ENCODE results near the gene GON4L.

The GON4L gene

DNA sequence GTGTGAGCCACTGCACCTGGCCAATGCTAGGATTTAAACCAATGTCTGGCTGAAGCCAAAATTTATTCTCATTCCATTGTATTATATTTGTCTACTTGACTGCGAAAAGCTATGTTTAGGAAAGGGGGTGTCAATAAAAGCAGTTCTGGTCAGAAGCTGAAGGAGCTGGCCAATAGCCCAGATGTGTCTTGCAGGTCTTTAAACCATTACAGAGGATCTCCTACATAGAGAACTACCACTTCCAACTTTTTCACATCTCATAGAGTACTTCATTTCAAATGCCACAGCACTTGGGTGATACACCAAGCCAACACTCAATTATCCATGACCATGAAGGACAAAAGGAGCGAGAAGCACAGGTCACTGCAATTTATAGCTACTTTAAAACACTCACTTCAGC is 4.9 kb upstream of the GON4L start:
- TF ChIP-seq CEBPB (IDR thresholded peaks at IDR 0.05) (no peak), FOXM1 (IDR thresholded peaks at IDR 0.05; ENCODE audit: borderline replicate concordance, low read depth) (no peak), MAX (IDR thresholded peaks at IDR 0.05) (no peak), REST (IDR thresholded peaks at IDR 0.05; ENCODE audit: low read depth) (no peak), NFIC (IDR thresholded peaks at IDR 0.05) (no peak), YY1 (IDR thresholded peaks at IDR 0.05; ENCODE audit: low read depth) (no peak), TAF1 (IDR thresholded peaks at IDR 0.05; ENCODE audit: low read depth) (no peak), TCF12 (IDR thresholded peaks at IDR 0.05; ENCODE audit: low read depth) (no peak)
- TF ChIP-seq, protein P1, sequence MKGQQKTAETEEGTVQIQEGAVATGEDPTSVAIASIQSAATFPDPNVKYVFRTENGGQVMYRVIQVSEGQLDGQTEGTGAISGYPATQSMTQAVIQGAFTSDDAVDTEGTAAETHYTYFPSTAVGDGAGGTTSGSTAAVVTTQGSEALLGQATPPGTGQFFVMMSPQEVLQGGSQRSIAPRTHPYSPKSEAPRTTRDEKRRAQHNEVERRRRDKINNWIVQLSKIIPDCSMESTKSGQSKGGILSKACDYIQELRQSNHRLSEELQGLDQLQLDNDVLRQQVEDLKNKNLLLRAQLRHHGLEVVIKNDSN (IDR thresholded peaks at IDR 0.05) = no peak

DNA sequence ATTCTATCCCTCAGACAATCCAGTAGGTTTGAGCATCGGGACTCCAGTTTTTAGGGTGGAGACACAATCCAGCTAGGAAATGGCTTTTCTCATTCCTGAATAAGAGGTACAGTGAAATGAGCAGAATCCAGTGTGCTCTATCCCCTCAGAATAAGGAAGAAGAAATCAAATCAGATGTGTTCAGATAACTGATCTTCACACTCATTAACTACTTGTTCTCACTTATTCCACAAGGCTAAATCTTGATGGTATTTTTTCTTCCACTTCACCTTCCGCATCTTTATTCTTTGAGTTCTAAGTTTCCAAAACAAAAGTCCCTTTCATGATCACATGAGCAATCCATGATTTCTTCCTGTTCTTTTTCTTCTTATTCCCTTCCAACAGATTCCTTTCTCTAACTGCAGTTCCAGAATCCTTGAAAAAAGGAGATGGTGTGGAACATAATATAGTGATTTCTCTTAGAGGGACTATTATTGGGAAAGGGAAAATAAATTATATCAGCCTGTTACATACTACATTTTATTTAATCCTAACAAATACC is 4.0 kb upstream of the GON4L start:
- TF ChIP-seq REST (IDR thresholded peaks at IDR 0.05; ENCODE audit: low read depth) (no peak), RAD21 (IDR thresholded peaks at IDR 0.05; ENCODE audit: low read depth) (no peak), TCF12 (IDR thresholded peaks at IDR 0.05; ENCODE audit: low read depth) (no peak), EGR1 (IDR thresholded peaks at IDR 0.05) (no peak), FOXM1 (IDR thresholded peaks at IDR 0.05; ENCODE audit: borderline replicate concordance, low read depth) (no peak)
- TF ChIP-seq, protein P1 (IDR thresholded peaks at IDR 0.05) = no peak

DNA sequence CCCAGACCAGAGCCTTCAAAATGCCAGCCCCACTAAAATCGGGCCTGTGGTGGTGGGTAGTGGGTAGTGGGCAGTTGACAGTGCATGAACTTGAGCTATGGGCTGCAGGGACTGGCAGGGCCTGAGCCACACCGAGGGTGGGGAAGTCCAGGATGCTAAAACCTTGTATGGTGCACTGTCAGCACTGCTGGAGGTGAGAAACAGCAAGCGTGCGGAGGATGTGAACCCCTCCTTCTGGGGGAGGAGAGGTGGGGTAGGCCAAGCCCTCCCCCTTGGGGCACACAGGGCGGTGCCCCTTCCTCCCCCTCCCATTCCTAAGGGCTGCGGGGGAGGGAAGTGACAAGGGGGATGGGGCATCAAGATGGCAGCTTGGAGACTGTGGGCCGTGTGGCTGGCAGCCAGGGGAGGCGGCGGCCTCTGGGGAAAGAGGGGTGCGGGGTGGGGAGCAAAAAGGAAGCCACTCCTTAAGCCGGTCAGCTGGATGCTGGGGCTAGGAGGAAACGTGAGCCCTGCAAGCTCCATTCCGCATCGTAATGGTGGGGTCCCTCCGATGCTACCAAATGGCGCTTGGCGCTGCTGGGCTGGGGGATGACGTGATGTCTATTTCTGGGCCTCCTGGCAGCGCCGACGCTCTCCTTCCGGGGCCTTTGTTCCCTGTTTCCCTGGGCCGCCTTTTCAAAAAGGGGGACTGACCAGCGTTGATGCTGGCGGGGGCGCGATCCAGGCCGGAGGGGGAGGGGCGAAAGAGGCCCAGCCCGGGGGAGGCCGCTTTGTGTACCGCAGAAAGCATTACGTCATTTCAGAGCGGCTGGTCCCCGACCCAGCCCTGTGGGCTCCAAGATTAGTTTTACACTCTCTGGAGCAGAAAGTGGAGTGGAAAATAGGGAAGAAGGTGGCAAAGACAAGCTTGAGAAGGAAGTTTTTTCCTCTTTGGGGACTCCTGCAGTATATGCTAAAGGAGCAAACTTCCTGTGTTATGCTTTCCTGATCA is 3.2 kb upstream of the GON4L start:
- no peak for TF ChIP-seq CEBPB (IDR thresholded peaks at IDR 0.05)
- no peak for TF ChIP-seq CREB1 (IDR thresholded peaks at IDR 0.05; ENCODE audit: low read depth)
- no peak for TF ChIP-seq FOXM1 (IDR thresholded peaks at IDR 0.05; ENCODE audit: borderline replicate concordance, low read depth)
- TF ChIP-seq YY1 (IDR thresholded peaks at IDR 0.05; ENCODE audit: low read depth) = no peak
- no peak for TF ChIP-seq TEAD4 (IDR thresholded peaks at IDR 0.05)
- TF ChIP-seq NFIC (IDR thresholded peaks at IDR 0.05) = no peak
- TF ChIP-seq, protein P1 (IDR thresholded peaks at IDR 0.05) = no peak
- TF ChIP-seq TAF1 (IDR thresholded peaks at IDR 0.05; ENCODE audit: low read depth) = no peak

DNA sequence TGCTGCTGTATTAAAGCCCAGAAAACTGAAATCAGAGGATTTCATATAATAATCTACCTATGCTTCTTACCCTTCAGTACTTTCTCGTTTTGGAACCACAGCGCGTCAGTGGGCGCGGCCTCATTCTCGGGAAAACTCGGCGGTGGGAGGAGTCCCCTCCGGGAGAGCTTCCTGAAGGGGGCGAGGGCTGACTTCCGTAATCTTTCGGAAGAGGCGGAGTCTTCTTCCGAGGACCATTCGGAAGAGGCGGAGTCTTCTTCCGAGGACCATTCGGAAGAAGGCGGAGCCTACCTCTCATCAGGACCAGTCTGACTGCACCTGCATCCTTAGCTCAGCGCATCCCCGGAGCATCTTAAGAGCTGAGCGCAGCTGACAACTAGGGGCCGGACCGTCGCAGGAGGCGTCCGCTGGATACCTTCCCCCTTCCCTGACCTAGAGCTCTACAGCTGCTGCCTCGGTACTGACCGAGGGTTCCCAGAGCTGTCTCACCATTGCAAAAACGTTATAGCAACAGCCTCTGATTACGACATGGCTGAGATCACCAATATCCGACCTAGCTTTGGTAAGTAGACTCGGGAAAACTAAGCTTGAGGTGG is 2.3 kb upstream of the GON4L start, which contains the start of gene SYT11:
Gene SYT11 (plus strand): TSS at position 334 of the 596 bp plus-strand sequence. CDS start 195 bp downstream, at position 529.
- no peak for TF ChIP-seq FOXM1 (IDR thresholded peaks at IDR 0.05; ENCODE audit: borderline replicate concordance, low read depth)
- TF ChIP-seq REST (IDR thresholded peaks at IDR 0.05; ENCODE audit: low read depth) = no peak
- TF ChIP-seq NFIC (IDR thresholded peaks at IDR 0.05) = no peak
- no peak for TF ChIP-seq TCF12 (IDR thresholded peaks at IDR 0.05; ENCODE audit: low read depth)
- no peak for TF ChIP-seq EGR1 (IDR thresholded peaks at IDR 0.05)
- no peak for TF ChIP-seq YY1 (IDR thresholded peaks at IDR 0.05; ENCODE audit: low read depth)
